ENCODE measurements around the gene C1D.
"Not testable (repeated sequence)": the region's sequence is repeated elsewhere in the genome, so short reads cannot be mapped to it uniquely, and the experiment has no call there.

Gene C1D

GRCh38 chr2:67999332-67999731 is 63.5 kb downstream of the C1D start:
- no peak overlapping the region for H2AFZ ChIP-seq
- no peaks in the 10 kb centered on the region for H3K4me1 ChIP-seq
- no peaks in the 10 kb centered on the region for H3K9me3 ChIP-seq (ENCODE audit: control insufficient read depth, low read length)
- H3K79me2 ChIP-seq: no peaks in the 10 kb centered on the region
- no peak overlapping the region for H3K4me2 ChIP-seq (ENCODE audit: low read length)
- TF ChIP-seq, protein P1, sequence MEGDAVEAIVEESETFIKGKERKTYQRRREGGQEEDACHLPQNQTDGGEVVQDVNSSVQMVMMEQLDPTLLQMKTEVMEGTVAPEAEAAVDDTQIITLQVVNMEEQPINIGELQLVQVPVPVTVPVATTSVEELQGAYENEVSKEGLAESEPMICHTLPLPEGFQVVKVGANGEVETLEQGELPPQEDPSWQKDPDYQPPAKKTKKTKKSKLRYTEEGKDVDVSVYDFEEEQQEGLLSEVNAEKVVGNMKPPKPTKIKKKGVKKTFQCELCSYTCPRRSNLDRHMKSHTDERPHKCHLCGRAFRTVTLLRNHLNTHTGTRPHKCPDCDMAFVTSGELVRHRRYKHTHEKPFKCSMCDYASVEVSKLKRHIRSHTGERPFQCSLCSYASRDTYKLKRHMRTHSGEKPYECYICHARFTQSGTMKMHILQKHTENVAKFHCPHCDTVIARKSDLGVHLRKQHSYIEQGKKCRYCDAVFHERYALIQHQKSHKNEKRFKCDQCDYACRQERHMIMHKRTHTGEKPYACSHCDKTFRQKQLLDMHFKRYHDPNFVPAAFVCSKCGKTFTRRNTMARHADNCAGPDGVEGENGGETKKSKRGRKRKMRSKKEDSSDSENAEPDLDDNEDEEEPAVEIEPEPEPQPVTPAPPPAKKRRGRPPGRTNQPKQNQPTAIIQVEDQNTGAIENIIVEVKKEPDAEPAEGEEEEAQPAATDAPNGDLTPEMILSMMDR (IDR thresholded peaks at IDR 0.05): no peak
- no peak overlapping the region for H3K9ac ChIP-seq
- H3K27me3 ChIP-seq (ENCODE audit: control insufficient read depth, insufficient read depth, low read length): no peaks in the 10 kb centered on the region
- H3K27ac ChIP-seq: no peak overlapping the region
- H3K4me3 ChIP-seq (ENCODE audit: low read depth, low read length): no peak overlapping the region
- H3K36me3 ChIP-seq (ENCODE audit: control insufficient read depth, insufficient read depth, low read length): no peaks in the 10 kb centered on the region

GRCh38 chr2:67997903-67998302 is 64.9 kb downstream of the C1D start:
- H3K4me3 ChIP-seq (ENCODE audit: low read depth, low read length): no peak overlapping the region
- no peaks in the 10 kb centered on the region for H3K4me1 ChIP-seq
- H3K9ac ChIP-seq: no peak overlapping the region
- no peaks in the 10 kb centered on the region for H3K79me2 ChIP-seq
- no peak overlapping the region for H2AFZ ChIP-seq
- H3K36me3 ChIP-seq (ENCODE audit: control insufficient read depth, insufficient read depth, low read length): no peaks in the 10 kb centered on the region
- TF ChIP-seq, protein P1 (IDR thresholded peaks at IDR 0.05): no peak
- no peak overlapping the region for H3K27ac ChIP-seq
- no peaks in the 10 kb centered on the region for H3K27me3 ChIP-seq (ENCODE audit: control insufficient read depth, insufficient read depth, low read length)
- no peak overlapping the region for H3K4me2 ChIP-seq (ENCODE audit: low read length)
- H3K9me3 ChIP-seq (ENCODE audit: control insufficient read depth, low read length): no peaks in the 10 kb centered on the region

- H2AFZ ChIP-seq: no peak overlapping the region
- H3K9ac ChIP-seq: no peak overlapping the region
- H3K36me3 ChIP-seq (ENCODE audit: control insufficient read depth, insufficient read depth, low read length): no peaks in the 10 kb centered on the region
- no peak overlapping the region for H3K27ac ChIP-seq
- no peak overlapping the region for H3K4me3 ChIP-seq (ENCODE audit: low read depth, low read length)
- TF ChIP-seq, protein P1 (IDR thresholded peaks at IDR 0.05): no peak
- no peak overlapping the region for H3K4me2 ChIP-seq (ENCODE audit: low read length)
- H3K27me3 ChIP-seq (ENCODE audit: control insufficient read depth, insufficient read depth, low read length): no peaks in the 10 kb centered on the region
- H3K9me3 ChIP-seq (ENCODE audit: control insufficient read depth, low read length): no peaks in the 10 kb centered on the region
- no peaks in the 10 kb centered on the region for H3K4me1 ChIP-seq
- no peaks in the 10 kb centered on the region for H3K79me2 ChIP-seq
Measured at GRCh38 chr2:67997528-67997900, 65.3 kb downstream of the C1D start.

- TF ChIP-seq, protein P1 (IDR thresholded peaks at IDR 0.05): no peak
- Histone ChIP-seq H3K79me2 (no peaks in the 10 kb centered on the region), H3K9me3 (ENCODE audit: control insufficient read depth, low read length) (no peaks in the 10 kb centered on the region), H3K4me3 (ENCODE audit: low read depth, low read length) (no peak overlapping the region), H3K36me3 (ENCODE audit: control insufficient read depth, insufficient read depth, low read length) (no peaks in the 10 kb centered on the region), H3K4me2 (ENCODE audit: low read length) (no peak overlapping the region), H3K9ac (no peak overlapping the region), H3K27ac (no peak overlapping the region), H3K27me3 (ENCODE audit: control insufficient read depth, insufficient read depth, low read length) (no peaks in the 10 kb centered on the region), H3K4me1 (no peaks in the 10 kb centered on the region), H2AFZ (no peak overlapping the region)
Measured at GRCh38 chr2:67996772-67997527, 65.9 kb downstream of the C1D start.

- Histone ChIP-seq H2AFZ (no peak overlapping the region), H3K9me3 (ENCODE audit: control insufficient read depth, low read length) (no peaks in the 10 kb centered on the region), H3K9ac (no peak overlapping the region), H3K36me3 (ENCODE audit: control insufficient read depth, insufficient read depth, low read length) (no peaks in the 10 kb centered on the region), H3K27ac (no peak overlapping the region), H3K27me3 (ENCODE audit: control insufficient read depth, insufficient read depth, low read length) (no peaks in the 10 kb centered on the region), H3K4me2 (ENCODE audit: low read length) (no peak overlapping the region), H3K4me3 (ENCODE audit: low read depth, low read length) (no peak overlapping the region), H3K4me1 (no peaks in the 10 kb centered on the region), H3K79me2 (no peaks in the 10 kb centered on the region)
- TF ChIP-seq, protein P1 (IDR thresholded peaks at IDR 0.05): no peak
Measured at GRCh38 chr2:67994716-67995115, 68.1 kb downstream of the C1D start.

DNA sequence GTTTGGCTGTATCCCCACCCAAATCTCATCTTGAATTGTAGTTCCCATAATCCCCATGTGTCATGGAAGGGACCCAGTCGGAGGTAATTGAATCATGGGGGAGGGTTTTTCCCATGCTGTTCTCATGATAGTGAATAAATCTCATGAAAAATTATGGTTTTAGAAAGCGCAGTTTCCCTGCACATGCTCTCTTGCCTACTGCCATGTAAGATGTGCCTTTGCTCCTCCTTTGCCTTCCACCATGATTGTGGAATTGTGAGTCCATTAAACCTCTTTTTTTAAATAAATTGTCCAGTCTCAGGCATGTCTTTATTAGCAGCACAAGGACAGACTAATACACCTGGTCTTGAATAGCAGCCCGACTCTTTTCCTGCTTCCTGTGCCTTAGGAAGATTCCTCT is 68.7 kb downstream of the C1D start:
- H3K27me3 ChIP-seq (ENCODE audit: control insufficient read depth, insufficient read depth, low read length); H2AFZ ChIP-seq; H3K4me3 ChIP-seq (ENCODE audit: low read depth, low read length); H3K4me2 ChIP-seq (ENCODE audit: low read length); H3K9me3 ChIP-seq (ENCODE audit: control insufficient read depth, low read length); H3K36me3 ChIP-seq (ENCODE audit: control insufficient read depth, insufficient read depth, low read length); H3K9ac ChIP-seq; H3K4me1 ChIP-seq; H3K79me2 ChIP-seq; H3K27ac ChIP-seq: not testable (repeated sequence)
